ENCODE results near the gene TRIM2. TPM values are rescaled to one million over a fixed set of nuclear protein-coding genes. Genes with fewer than 3 reads are reported as not detected.

TRIM2 gene
- total and polyA plus RNA-seq, 10 of the 15 experiments (the other 5 are each of a cell fraction or from before 2014, with no cell fraction given) = 0.06 to 0.19 (median 0.15) TPM; not detected in 3

- ATAC-seq (no peak), FAIRE-seq (no peak), DNase-seq (ENCODE audit: low read depth, low spot score) (no peak)
- ChIA-PET SMC1A (ENCODE audit: uncharacterized antibody, unreplicated experiment) (interaction anchor here (1.1 to 1.4 kb wide), 4 partner anchors 16 to 324 kb away, joined by 3 to 4 read pairs (median 4); no protein-coding TSS in a partner anchor), CTCF (interaction anchor here (0.8 to 1.4 kb wide), 2 partner anchors 198 to 318 kb away, joined by 3 to 4 read pairs; no protein-coding TSS in a partner anchor), POLR2A (no interaction called here), RAD21 (ENCODE audit: unreplicated experiment) (no interaction called here)
- no peak overlapping the region for H3K4me2 ChIP-seq (ENCODE audit: control insufficient read depth, insufficient read depth)
- TF ChIP-seq NKRF (conservative IDR thresholded peaks at IDR 0.05) = no peak
- no peak for TF ChIP-seq ELK1 (IDR thresholded peaks at IDR 0.05; ENCODE audit: low read depth, low read length)
- in situ Hi-C loops (cut with MboI) = no loop called here
- no peaks in the 10 kb centered on the region for H3K79me2 ChIP-seq (ENCODE audit: control insufficient read depth, insufficient read depth, low read length)
- WGBS (ENCODE audit: insufficient coverage, insufficient replicate concordance, low lambda C conversion rate, missing lambda C conversion rate) = 90% methylated on average over 2 of the region's 2 CpGs
- intact Hi-C loops (cut with micrococcal nuclease; ENCODE audit: unreplicated experiment) = no loop called here
- no peaks in the 10 kb centered on the region for H4K20me1 ChIP-seq (ENCODE audit: control insufficient read depth, insufficient read depth)
- H3K4me1 ChIP-seq (ENCODE audit: control insufficient read depth, insufficient read depth, low read length) = no peaks in the 10 kb centered on the region
- H3K4me3 ChIP-seq = no peak overlapping the region
- no peaks in the 10 kb centered on the region for H3K36me3 ChIP-seq (ENCODE audit: control insufficient read depth in 2 of 2, insufficient read depth in 2 of 2, low read length in 1 of 2)
- no peaks in the 10 kb centered on the region for H3K9me3 ChIP-seq (replicated peaks; ENCODE audit: control insufficient read depth, insufficient read depth, low read length)
- no peak overlapping the region for H2AFZ ChIP-seq (ENCODE audit: control insufficient read depth, low read depth, low read length)
- no peak overlapping the region for H3K9ac ChIP-seq (ENCODE audit: control insufficient read depth, insufficient read depth, low read length)
- BruUV-seq (replicated peaks) = no TSS peak
- no peak overlapping the region for H3K27ac ChIP-seq (ENCODE audit: control insufficient read depth, insufficient read depth)
- H3K27me3 ChIP-seq (replicated peaks in 1 of 2; ENCODE audit: control insufficient read depth in 2 of 2, insufficient read depth in 2 of 2, low read length in 1 of 2) = no peaks in the 10 kb centered on the region; a peak in 1 of 4 replicates
Observed at GRCh38 chr4:153325558-153325957, 121.3 kb downstream of the TRIM2 start.

- no peak for ATAC-seq
- DNase-seq (ENCODE audit: low read depth, low spot score) = no peak
- Histone ChIP-seq H2AFZ (ENCODE audit: control insufficient read depth, low read depth, low read length) (no peak overlapping the region), H3K4me1 (ENCODE audit: control insufficient read depth, insufficient read depth, low read length) (no peaks in the 10 kb centered on the region), H3K27me3 (replicated peaks in 1 of 2; ENCODE audit: control insufficient read depth in 2 of 2, insufficient read depth in 2 of 2, low read length in 1 of 2) (no peaks in the 10 kb centered on the region; a peak in 1 of 4 replicates), H3K27ac (ENCODE audit: control insufficient read depth, insufficient read depth) (no peak overlapping the region), H3K36me3 (ENCODE audit: control insufficient read depth in 2 of 2, insufficient read depth in 2 of 2, low read length in 1 of 2) (no peaks in the 10 kb centered on the region), H3K9ac (ENCODE audit: control insufficient read depth, insufficient read depth, low read length) (no peak overlapping the region), H3K79me2 (ENCODE audit: control insufficient read depth, insufficient read depth, low read length) (no peaks in the 10 kb centered on the region), H3K9me3 (replicated peaks; ENCODE audit: control insufficient read depth, insufficient read depth, low read length) (no peaks in the 10 kb centered on the region), H3K4me3 (no peak overlapping the region), H3K4me2 (ENCODE audit: control insufficient read depth, insufficient read depth) (no peak overlapping the region), H4K20me1 (ENCODE audit: control insufficient read depth, insufficient read depth) (no peaks in the 10 kb centered on the region)
- BruUV-seq (replicated peaks) = no TSS peak
- intact Hi-C loops (cut with micrococcal nuclease; ENCODE audit: unreplicated experiment) (no loop called here), in situ Hi-C loops (cut with MboI) (no loop called here)
- CTCF ChIA-PET = interaction anchor here (1.4 kb wide), 1 partner anchor 317 kb away, joined by 4 read pairs; no protein-coding TSS in a partner anchor
- 92% methylated on average over 11 of the region's 11 CpGs for WGBS (ENCODE audit: insufficient coverage, insufficient replicate concordance, low lambda C conversion rate, missing lambda C conversion rate)
- SMC1A ChIA-PET (ENCODE audit: uncharacterized antibody, unreplicated experiment) = interaction anchor here (1.1 to 1.7 kb wide), 5 partner anchors 12 to 323 kb away, joined by 3 to 4 read pairs (median 4); no protein-coding TSS in a partner anchor
- POLR2A ChIA-PET = interaction anchor here (0.6 kb wide), 1 partner anchor 516 kb away, joined by 8 read pairs; no protein-coding TSS in a partner anchor
- no peak for FAIRE-seq
- no peak for TF ChIP-seq RAD51 (IDR thresholded peaks at IDR 0.05)
- no peak for TF ChIP-seq PAX5 (IDR thresholded peaks at IDR 0.05; ENCODE audit: borderline replicate concordance, low read depth, low read length)
- RAD21 ChIA-PET (ENCODE audit: unreplicated experiment) = no interaction called here
Observed at GRCh38 chr4:153326513-153326912, 122.3 kb downstream of the TRIM2 start.
